Activated CD4-positive, alpha-beta T cell treated with anti-CD3 and anti-CD28 coated beads, Interleukin-2, amount 50 U/mL, for 1 hour (primary cell): ENCODE results near the gene SLC39A1.
A peak's percentile ranks its signal among the peaks of the same experiment; 100 is the strongest.

ENCODE experiments used
- DNase-seq: peaks from one replicate; pipeline ENCODE4 v3.0.0-alpha.2; 2020

The SLC39A1 gene

GRCh38 chr1:153973525-153973924, 10.2 kb upstream of the SLC39A1 start:
- no peak for DNase-seq

DNA sequence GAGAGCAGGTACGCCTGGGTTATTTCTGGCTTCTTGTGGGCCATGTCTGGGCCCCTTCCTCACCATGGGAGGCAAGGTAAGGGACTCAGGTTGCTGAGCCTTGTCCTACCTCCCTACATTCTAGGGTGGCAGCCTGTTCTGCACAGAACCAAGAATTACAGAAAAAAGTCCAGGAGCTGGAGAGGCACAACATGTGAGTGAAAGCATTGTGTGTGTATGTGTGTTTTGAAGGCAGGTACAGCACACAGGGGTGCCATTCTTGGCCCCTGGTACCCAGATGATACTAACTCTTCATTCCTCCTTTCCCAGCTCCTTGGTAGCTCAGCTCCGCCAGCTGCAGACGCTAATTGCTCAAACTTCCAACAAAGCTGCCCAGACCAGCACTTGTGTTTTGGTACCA, 9.7 kb upstream of the SLC39A1 start:
- DNase-seq = no peak

GRCh38 chr1:153970346-153970745, 7.0 kb upstream of the SLC39A1 start:
- no peak for DNase-seq

- DNase-seq = no peak
These were observed 5.6 kb upstream of the SLC39A1 start for GRCh38 chr1:153968972-153969371.

GRCh38 chr1:153968408-153968807, 5.1 kb upstream of the SLC39A1 start:
- DNase-seq = no peak

- no peak for DNase-seq
These were observed 4.6 kb upstream of the SLC39A1 start for GRCh38 chr1:153968000-153968363.

DNA sequence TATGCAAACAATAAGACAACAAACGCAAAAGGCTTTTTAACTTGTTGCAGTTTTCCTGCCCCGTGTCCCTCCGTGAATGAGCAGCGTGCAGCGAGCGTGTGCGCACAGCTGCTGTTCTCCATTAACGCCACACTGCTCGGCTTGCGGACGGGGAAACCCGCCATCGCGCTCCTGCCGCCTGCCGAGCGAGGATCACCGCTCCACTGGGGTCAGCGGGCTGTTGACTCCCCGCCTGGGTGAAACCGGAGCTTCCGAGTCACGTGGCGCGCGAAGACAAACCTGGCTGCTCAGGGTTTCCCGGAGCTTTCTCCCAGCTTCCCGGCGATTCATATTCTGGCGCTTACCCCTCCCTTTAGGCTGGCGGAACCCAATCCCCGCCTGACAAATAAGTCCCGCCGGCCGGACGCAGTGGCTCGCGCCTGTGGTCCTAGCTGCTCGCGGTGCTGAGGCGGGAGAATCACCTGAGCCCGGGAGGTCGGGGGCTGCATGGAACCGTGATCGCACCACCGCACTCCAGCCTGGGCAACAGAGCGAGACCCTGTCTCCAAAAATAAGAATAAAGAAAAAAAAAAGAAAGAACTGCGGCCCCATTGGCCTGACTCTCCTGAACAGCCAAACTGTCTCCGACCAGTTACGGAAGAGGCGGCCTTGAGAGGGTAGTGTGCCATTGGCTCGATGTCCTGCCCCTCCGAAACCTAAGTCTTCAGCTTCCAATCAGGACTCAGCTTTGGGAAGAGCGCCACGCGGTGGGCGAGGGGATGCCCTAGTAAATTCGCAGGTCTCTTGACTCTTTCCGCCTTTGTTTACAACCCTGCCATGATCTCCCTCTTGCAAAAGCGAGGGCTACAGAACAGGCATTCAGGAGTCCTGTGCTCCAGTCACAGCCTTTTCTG, 4.0 kb upstream of the SLC39A1 start, which contains the start of gene CREB3L4:
CREB3L4 (plus strand) TSS at position 796 of the 893 bp plus-strand sequence. CDS start 624 bp downstream, outside the sequence.
- peak; percentile 80 for DNase-seq

- no peak for DNase-seq
These were observed 554 bp upstream of the SLC39A1 start for GRCh38 chr1:153963850-153964331.

- no peak for DNase-seq
These were observed 978 bp downstream of the SLC39A1 start for GRCh38 chr1:153962088-153963029.

DNA sequence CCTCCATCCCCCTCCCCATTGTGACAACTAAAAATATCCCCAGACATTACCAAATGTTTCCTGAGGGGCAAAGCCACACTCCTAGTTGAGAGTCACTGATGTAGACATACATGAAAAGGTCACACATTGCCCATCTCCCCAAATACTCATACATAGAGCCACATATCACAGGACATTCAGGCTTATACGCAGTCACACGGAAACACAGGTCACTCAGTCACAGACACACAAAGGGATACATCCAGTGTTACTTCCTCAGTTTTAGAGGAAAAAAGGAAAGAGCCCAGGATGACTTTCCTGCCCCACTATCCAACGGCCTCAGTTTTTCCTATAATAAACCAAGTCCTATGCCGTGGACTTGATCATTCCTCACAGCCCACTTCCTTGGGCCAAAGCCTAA, 1.9 kb downstream of the SLC39A1 start:
- no peak for DNase-seq

GRCh38 chr1:153960206-153960605, 3.1 kb downstream of the SLC39A1 start:
- DNase-seq = no peak

GRCh38 chr1:153959454-153959853, 3.9 kb downstream of the SLC39A1 start:
- no peak for DNase-seq

DNA sequence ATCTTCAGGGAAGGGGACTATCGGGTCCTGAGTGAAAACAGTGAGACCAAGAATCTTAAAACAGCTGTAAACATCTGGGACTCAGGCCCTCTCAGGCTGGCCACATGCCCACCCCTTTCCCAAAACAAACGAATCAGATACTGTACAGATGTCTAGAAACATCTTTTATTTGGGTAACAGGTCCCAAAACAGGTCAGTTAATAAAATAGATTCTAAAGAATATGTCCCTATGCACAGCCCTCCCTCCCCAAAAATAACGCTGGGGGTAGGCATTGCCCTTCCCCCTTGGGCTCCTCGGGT, 4.4 kb downstream of the SLC39A1 start:
- DNase-seq = no peak

GRCh38 chr1:153958111-153958960, 5.0 kb downstream of the SLC39A1 start, which contains the start of gene CRTC2:
Gene CRTC2, minus strand, starts transcription at chr1:153958612. Its CDS starts 115 bp downstream, at chr1:153958497.
- DNase-seq = peak; percentile 98

DNA sequence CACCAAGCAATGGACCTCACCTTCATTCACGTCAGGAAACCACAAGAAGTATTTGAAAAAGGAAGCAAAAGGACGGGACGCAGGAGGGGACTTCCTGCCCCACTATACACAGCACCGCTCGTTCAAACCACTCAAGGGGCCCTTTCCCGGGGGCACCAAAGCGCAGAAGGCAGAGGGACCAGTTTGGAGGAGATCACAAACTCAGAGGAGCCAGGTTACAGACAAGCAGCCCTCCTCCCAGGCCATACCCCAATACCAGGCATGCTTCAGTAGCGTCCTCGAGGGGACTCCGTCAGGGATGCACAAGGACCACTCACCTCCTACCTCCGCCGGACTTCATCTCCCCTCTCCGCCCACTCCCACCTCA, 5.6 kb downstream of the SLC39A1 start:
- DNase-seq = no peak

DNA sequence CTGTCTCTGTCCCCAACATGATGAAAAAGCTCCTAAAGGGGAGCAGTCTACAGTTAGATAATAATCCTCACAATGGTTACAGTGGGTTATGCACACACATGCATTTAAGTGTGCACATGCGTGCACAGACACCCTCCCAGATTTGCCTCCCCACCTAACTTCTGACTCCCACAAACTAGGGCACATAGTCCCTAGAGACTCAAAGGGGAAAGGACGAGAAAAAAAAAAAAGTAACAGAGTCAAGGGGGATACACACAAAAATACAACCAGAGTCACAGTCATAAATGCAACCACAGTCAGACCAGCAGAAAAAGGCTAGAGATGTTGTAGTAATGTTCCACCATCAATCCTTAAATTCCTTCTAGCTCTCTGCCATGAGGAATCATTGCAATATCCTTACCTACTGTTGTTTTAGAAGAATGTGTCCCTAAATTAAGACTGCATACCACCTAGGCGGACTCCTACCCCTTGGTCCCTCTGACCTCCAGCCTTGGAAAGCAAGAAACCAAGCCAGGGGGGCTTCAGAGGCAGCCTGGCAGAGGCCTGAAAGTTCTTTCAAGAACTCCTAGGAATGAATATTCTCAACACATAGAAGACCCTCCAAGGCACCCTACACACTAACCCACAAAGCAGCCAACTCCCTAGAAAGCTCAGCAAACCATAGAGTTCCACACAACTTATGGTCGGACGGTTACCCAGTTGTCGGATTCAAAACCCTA, 6.2 kb downstream of the SLC39A1 start:
- DNase-seq = no peak

GRCh38 chr1:153954826-153955225, 8.5 kb downstream of the SLC39A1 start:
- no peak for DNase-seq

GRCh38 chr1:153953859-153954365, 9.4 kb downstream of the SLC39A1 start:
- no peak for DNase-seq

GRCh38 chr1:153951801-153952200, 11.5 kb downstream of the SLC39A1 start:
- DNase-seq = no peak

DNA sequence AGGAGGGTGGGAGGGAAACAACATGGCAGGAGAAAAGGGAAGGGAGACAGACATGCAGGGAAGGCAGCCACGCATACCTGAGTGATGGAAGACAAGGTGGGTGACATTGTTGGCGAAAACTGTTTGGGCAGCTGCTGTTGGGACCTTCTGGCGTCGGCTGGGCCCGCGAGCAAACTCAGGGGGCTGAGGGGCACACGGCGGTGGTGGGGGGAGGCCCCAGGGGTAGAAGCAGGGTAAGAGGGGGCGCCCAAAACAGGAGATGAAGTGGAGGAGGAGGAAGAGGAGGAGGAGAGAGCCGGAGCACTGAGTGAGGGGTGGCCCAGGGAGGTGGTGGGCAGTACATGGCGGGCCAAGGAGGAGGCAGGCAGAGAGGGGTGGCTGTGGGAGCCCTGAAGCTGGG, 12.2 kb downstream of the SLC39A1 start:
- DNase-seq = no peak

DNA sequence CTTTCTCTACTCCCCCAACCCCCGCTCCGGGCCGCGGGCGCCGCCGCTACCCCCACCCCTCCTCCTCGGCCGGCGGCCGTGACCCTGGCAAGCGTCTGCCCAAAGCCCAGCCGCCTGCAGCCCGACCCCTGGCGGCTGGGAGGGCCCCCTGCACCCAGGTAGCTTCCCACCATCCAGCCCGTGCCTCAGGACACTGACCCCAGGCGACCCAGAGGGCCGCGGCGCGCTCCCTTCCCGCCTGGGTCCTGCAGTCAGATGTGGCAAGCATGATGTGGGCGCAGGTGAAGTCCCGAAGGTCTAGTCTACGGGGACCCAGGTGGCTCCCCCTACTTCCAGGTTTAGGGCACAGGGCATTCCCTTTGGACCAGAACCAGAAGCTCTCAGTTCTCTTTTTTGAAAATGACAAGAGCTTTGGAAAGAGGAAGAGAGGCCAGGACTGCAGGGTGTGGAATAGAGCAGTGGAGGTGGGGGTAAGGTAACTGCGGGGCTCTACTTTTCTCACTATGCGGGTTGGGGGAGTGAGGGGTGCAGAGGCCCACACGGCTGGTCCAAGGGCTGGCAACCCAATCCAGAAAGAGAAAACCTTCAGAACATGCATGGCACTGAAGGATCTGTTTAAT, 16.6 kb downstream of the SLC39A1 start, which contains the start of gene DENND4B:
DENND4B (minus strand) TSS at position 97 of the 620 bp plus-strand sequence. CDS start 2,344 bp downstream, outside the sequence.
- DNase-seq = peak; percentile 71
